GM21717 (cell line): ENCODE results near the gene GNRH2.
"Not testable (repeated sequence)": the region's sequence is repeated elsewhere in the genome, so short reads cannot be mapped to it uniquely, and the experiment has no call there.

Experiments
- ATAC-seq: cut with Tn5 transposase; IDR thresholded peaks from one replicate; pipeline ENCODE4 v1.9.1; 2021; ENCODE audit warnings: mild to moderate bottlenecking, moderate library complexity; ENCODE audit not compliant: unreplicated experiment

Gene GNRH2, protein sequence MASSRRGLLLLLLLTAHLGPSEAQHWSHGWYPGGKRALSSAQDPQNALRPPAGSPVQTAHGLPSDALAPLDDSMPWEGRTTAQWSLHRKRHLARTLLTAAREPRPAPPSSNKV

DNA sequence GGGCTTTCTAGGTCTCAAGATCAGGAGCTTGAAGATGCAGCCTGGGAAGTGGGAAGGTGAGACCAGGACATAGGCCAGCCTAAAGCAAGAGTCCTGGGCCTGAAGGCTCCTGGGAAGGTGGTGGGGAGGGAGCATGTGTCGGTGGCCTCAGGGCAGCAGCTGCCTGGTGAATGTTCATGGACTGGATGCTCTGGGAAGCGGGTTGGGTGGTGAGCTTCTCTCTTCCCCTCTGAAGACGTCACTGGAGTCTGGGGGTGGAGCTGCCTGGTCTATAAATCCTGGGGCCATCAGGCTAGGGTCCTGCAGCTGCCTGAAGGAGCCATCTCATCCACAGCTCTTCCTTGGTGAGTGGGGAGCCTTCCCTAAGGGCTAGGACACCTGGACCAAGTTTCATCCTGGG, at the start of gene GNRH2:
Gene GNRH2 (plus strand): TSS at position 301 of the 400 bp plus-strand sequence. CDS start 793 bp downstream, outside the sequence.
- ATAC-seq, result no peak

DNA sequence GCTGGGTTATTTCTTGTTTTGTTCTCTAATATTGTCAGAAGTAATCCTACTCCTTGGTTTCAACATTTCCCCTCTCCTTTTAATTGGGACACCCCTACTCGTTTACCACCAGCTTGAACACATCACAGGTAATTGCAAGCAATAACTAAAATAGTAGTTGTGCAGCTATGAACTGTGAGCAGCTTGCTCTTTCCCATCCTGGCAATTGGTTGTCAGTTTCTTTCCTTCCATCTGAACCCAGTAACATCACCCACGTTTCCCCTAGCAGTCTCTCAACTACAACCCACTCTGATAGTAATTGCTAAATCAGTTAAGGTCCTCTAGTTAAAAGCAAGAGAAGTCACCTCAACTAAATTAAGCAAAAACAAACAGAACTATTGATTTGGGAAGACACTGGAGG, 47.6 kb upstream of the GNRH2 start:
- no peak for ATAC-seq

DNA sequence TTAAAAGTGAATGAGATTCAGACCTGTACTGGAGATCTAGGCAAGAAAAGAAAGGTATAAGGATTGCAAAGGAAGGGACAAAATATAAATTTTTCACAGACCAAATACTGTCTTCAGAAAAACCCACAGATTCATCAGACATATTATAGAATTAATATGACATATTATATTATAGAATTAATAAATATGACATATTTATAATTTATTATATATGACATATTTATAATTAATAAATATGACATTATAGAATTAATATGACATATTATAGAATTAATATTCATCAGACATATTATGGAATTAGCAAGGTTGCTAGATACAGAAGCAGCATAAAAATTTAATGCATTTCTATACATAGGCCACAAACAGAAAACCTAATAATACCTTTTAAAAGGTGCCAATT, 44.7 kb upstream of the GNRH2 start:
- ATAC-seq, result no peak

DNA sequence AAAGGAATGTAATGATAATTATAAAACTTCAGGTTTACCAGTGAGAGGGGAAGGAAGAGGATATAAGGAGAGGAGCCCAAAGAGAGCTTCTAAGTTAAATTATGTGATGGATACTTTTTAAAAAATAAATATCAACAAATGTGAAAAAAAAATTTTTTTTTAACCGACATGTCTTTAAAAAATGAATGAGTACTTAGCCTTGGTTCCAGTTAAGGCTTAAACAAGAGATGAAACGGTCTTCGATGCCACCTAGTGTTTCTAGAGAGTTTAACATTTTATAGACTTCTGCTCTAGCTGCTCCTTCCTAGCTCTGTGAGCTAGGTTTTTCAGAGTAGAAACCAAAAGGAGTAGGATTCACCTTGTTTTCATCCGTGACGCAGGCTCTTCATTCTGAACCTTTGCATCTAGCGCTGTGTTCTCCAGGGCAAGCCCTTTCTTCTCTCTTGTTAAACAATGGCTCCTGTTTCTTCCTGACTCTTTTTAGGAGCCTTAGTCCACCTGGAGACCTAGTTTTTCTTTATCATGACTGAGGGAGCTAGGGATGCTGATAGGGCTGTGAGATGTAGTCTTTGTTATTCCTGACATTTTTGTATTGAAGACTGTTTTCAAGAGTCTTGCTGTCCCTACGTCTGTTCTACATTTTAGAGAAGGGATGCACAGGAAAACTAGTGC, 42.4 kb upstream of the GNRH2 start:
- ATAC-seq, result no peak

DNA sequence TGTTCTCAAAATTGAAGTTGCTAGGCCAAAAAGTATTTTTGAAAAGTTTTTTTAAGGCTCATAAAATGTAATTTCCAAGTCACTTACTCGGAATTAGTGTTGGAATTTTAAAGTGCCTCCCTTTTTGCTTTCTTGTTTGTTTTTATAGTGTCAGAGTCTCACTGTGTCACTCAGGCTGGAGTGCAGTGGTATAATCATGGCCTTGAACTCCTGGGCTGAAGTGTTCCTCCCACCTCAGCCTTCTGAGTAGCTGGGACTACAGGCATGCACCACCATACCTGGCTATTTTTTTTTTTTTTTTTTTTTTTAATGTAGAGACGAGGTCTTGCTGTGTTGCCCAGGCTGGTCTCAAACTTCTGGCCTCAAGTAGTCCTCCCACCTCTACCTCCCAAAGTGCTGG, 40.0 kb upstream of the GNRH2 start:
- ATAC-seq, result no peak

DNA sequence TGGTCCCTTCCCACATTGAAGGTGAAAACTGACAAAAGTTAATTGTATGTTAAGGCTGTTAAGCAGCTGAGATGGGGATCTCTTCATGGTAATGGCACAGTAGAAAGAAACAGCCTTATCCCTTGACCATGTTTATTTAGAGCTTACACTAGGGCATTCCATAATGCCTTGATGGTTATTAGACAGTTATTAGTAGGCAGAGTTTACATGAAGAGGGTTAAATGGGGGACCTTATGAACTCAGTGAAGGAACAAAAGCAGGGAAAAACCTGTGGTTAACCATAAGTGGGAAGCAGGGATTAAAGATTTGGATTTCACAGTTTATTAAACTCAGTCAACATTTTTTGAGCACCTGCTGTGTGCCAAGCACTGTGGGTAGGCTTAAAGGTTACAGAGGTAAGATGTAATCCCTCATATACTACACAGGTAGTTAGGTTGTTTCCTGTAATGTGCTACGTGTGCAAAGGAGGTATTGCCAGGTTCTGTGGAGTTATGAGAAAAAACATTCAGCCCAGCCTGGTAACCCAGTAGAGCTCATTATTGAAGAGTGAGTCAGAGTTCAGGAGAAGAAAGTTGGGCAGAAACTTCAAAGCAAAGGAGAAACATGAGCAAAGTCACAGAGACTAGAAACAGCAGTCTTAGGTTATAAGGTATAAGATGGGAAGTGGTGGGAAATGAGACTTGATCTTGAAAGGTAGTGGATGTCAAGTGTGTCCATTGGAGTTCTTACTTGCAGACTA, 32.3 kb upstream of the GNRH2 start:
- no peak for ATAC-seq

DNA sequence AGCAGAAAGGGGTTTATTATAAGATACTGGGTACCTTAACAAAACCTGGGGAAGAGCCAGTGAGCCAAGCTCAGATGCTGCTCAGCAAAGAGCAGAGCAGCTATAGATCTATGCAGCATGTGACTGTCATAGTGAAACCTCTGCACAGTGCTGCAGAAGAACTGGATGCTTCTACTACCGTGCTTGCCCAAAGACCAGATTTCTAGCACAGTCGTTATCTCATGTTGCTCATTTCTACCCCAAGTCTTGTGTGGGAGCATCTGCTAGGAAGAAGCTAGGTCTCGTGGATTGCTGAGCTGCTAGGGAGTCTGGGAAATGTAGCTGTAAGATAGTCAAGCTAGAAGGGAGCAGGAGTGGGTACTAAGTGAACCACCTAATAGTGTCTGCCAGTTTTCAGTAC, 31.7 kb upstream of the GNRH2 start:
- ATAC-seq, result no peak

DNA sequence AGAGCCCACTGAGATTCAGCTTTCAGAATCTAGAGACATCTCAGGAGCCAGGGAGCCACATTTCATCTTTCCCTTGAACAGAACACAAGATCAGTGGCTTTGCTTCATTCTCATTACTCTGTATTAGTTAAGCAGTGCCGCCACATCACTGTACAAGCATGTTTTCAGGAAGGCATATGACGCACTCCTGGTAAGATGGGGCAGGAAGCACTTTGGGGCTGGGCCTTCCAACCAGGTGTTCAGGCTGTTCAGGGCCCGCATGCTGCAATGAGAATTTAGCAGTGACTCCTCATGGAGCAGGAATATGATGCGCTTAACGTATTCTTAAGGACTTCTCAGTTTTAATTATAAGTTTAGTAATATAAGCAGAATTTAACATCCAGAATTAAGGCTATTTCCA, 29.7 kb upstream of the GNRH2 start:
- ATAC-seq, result no peak

DNA sequence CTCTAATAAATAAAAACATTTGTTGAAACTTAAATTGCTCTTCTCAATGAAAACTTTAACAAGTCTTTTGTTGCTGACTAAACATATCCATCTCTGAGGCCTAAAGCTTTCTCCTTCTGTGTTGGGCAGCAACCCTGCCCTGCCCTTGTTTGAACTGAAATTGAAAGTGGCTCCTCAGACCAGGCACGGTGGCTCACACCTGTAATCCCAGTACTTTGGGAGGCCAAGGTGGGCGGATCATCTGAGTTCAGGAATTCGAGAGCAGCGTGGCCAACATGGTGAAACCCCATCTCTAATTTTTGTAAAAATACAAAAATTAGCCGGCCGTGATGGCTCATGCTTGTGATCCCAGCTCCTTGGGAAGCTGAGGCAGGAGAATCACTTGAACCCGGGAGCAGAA, 29.2 kb upstream of the GNRH2 start:
- ATAC-seq, result no peak

DNA sequence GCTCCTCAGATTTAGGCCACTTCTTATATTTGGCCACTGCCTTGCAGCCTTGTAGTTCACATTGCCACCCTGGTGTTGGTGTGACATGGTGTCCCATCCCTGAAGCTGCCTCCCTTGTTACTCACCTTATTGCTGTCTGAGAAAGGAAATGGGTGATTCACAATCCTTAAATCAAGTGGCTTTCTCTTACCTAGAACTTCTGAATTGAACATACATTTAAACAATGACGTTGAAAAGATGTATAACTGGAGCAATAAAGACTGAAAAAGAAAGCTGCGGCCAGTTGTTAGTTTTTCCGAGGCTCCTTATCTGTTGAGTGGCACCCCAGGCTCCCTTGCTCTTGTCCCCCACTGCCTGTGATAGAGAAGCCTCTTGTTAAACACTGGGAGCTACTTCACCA, 28.8 kb upstream of the GNRH2 start:
- ATAC-seq, result no peak

DNA sequence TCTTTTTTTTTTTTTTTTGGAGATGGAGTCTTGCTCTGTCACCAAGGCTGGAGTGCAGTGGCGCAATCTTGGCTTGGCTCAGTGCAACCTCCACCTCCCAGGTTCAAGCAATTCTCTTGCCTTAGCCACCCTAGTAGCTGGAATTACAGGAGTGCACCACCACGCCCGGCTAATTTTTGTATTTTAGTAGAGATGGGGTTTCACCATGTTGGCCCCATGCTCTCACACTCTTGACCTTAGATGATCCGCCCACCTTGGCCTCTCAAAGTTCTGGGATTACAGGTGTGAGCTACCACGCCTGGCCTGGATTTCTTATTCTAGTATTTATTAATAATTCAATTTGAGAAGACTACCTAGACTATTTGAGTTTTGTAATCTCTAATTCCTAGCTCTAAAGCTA, 28.1 kb upstream of the GNRH2 start:
- ATAC-seq, result not testable (repeated sequence)

DNA sequence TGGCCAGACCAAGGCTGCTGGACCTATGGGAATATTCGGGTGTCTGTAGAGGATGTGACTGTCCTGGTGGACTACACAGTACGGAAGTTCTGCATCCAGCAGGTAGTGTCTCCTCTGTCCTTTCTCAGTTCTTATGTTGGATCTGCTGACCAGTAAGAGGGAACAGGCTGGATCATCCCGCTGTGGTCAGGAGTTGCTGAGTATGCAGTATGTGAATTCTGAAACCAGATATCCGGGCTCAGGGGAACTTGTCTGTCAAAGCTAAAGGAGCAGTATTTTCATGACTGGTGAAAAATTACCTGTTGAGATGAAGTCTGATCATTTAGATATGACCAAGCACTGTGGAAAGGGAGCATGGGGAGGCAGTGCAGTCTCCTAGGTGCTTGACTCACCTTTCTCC, 22.1 kb upstream of the GNRH2 start:
- no peak for ATAC-seq

DNA sequence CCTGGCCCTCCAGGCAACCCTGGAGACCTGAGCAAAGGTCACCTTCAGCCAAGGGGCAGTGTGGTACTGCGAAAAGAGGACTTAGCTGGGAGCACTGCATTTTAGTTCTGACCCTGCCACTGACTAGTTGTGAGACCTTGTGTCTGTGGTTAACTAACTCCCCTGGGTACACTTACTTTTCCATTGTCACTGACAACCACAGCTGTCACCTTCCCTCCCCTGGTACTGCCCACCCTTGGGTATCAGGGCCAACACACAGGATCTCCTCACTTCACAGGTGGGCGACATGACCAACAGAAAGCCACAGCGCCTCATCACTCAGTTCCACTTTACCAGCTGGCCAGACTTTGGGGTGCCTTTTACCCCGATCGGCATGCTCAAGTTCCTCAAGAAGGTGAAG, 21.6 kb upstream of the GNRH2 start:
- no peak for ATAC-seq

DNA sequence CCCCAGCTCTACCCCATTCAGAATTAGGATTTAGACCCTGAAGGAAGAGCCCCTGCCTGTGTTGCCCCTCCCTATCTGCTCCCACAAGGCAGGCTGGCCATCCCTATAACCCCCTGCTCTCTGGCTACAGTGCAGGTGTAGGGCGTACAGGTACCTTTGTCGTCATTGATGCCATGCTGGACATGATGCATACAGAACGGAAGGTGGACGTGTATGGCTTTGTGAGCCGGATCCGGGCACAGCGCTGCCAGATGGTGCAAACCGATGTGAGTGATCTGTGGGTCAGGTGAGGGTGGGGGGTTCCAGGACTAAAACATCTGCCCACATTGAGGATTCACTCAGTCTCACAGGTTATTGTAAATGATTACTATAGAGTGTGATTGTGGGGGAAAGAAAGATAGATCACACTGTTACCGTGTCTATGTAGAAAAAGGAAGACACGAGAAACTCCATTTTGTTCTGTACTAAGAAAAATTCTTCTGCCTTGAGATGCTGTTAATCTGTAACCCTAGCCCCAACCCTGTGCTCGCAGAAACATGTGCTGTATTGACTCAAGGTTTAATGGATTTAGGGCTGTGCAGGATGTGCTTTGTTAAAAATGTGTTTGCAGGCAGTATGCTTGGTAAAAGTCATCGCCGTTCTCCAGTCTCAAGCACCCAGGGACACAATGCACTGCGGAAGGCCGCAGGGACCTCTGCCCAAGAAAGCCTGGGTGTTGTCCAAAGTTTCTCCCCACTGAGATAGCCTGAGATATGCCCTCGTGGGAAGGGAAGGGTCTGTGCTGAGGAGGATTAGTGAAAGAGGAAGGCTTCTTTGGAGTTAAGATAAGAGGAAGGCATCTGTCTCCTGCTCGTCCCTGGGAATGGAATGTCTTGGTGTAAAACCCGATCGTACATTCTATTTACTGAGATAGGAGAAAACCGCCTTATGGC, 20.6 kb upstream of the GNRH2 start:
- ATAC-seq, result not testable (repeated sequence)

DNA sequence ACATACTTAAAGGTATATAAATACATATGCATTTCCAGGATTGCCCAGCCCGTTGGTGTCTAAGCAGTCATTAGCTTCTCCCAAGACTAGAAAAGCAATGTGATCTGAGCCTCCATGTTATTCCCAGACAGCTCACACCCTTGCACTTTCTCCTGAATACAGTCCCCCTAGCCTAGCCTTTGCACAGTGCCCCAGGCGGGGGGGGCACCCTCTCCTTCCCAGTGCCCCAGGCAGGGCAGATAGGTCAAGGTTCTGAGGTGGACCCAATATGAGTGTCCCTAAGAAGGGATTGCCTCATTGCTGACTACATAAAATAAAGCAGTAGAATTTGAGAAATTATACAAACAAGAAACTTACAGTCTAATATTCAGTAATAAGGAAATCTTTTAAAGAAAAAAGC, 15.4 kb upstream of the GNRH2 start:
- no peak for ATAC-seq

DNA sequence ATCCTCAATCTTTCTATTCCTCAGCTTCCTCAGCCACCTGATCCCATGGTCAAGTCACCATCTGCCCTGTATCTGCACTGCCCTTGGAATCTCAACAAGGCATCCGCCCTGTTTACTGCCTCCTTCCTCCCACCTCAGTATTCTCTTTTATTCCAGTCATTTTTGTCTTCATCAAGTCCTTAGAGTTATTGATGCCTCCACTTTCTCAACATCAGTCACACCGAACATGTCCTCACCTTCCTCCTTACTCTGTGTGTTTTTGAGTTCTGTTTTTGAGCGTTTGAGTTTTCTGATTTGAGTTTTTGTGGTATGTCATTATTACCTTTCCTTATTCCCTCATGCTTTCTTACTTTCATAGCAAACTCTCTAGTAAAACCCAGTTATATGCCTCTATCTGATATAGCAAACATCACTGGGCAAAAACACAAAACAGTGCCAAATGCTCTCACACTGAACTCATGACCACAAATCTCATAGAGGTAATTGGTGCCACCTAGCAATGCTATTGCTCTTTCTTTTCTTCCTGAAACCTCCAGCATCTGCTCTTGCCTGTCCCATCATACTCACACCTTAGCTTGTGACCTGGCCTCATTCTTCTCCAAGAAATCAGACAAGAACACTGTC, 11.8 kb upstream of the GNRH2 start:
- no peak for ATAC-seq

DNA sequence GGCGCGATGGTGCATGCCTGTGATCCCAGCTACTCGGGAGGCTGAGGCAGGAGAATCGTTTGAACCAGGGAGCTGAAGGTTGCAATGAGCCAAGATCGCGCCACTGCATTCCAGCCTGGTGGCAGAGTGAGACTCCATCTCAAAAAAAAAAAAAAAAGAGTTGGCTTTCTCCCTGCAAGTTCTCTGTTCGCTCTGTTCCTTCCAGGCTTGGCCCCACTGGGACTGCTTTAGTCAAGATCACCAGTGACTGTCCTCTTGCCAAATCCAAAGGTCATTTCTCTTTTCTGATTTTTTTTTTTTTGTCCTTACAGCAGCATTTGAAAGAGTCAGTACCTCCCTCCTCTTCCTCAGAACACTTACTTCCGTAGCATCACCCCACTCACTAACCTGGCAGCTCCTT, 10.8 kb upstream of the GNRH2 start:
- ATAC-seq, result no peak

DNA sequence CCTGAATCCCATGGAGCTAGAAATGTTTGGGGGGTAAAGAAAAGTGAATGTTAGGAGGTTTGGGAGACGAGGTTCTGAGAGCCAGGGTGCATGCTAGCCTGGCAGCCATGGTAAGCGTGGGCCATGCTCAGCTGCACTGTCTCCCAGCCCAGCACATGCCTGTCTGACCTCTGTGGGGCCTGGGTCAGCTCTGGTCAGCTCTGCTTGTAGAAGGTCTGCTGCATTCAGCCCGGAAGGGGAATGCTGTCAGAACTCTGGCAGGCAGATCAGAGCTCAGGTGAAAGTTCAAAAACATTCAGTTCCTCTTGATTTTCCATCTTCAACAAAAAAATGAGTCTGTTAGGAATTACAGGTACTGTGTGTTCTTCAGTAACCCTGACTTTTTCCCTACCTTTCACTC, 5.8 kb upstream of the GNRH2 start:
- ATAC-seq, result no peak

DNA sequence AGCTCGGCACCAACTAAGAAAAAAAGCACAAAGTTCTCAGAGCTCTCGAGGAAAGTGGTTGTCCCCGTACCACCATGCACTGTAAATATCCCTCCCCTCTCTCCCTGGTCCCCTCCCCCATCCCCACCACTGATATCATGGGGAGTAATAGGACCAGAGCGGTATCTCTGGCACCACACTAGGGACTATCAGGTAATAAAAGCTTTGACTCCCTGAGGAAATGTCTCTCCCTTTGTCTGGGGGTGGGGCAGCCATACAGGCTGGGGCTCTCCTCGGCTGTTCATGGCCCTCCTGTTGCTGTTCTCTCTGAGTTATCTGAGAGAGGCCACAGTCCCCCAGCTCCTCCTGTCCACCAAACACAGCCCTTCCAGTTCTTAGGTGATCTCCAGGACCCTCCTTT, 5.0 kb upstream of the GNRH2 start:
- ATAC-seq, result no peak

DNA sequence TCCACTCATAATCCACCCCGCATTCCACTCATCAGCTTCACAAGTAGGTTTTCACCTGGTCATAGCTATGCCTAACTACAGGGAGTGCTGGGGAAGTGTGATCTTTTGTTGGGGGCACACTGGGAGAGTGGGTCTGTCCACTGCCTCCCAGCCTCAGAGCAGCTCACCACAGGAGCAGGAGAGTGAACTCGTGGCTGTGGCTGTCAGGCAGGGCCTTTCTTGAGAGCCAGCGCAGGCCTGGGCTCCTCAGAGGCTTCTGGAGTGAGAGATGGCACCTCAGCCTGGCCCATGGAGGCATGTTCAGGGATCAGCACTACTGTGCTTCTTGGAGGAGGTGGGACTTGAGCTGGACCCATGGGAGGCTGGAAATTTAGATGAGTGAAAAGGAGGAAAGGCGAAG, 4.0 kb upstream of the GNRH2 start:
- ATAC-seq, result no peak

DNA sequence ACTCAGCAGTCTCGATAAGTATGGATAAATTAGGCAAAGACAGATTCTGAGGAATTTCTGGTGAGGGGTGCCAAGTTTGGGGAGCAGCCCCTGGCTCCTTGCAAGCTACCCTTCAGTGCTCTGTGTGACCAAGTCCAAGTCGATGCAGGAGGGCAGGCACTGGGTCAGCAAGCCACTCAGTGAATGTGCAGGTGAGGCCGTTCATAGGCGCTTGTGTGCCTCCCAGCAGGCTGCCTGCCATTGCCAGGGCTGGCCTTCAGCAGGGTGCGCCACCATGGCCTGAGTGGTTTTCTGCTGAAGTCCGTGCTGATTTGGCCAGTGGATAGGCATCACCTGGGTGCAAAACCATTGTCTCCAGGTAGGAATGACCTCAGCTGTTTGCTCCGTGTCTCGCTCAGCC, 3.3 kb upstream of the GNRH2 start:
- no peak for ATAC-seq
